NCI-H226 (cell line): ENCODE data around the gene SORCS2.

Experiments
- DNase-seq: peaks from one replicate; pipeline ENCODE4 v3.0.0-alpha.2; 2015

The SORCS2 gene

GRCh38 chr4:7684294-7684693 lies 492.0 kb downstream of the SORCS2 start:
- no peak for DNase-seq

GRCh38 chr4:7686070-7686870 lies 493.9 kb downstream of the SORCS2 start:
- DNase-seq: no peak

GRCh38 chr4:7687006-7687405 lies 494.7 kb downstream of the SORCS2 start:
- no peak for DNase-seq

- DNase-seq: no peak
These were observed 495.5 kb downstream of the SORCS2 start for GRCh38 chr4:7687796-7688195.

GRCh38 chr4:7689773-7690693 lies 497.7 kb downstream of the SORCS2 start:
- DNase-seq: no peak

- no peak for DNase-seq
These were observed 498.7 kb downstream of the SORCS2 start for GRCh38 chr4:7691061-7691460.

- no peak for DNase-seq
These were observed 499.6 kb downstream of the SORCS2 start for GRCh38 chr4:7691982-7692381.

GRCh38 chr4:7692451-7693236 lies 500.3 kb downstream of the SORCS2 start:
- DNase-seq: no peak

GRCh38 chr4:7693237-7693608 lies 500.9 kb downstream of the SORCS2 start:
- no peak for DNase-seq

- DNase-seq: no peak
These were observed 501.4 kb downstream of the SORCS2 start for GRCh38 chr4:7693711-7694110.

- no peak for DNase-seq
These were observed 502.0 kb downstream of the SORCS2 start for GRCh38 chr4:7694324-7694723.

GRCh38 chr4:7697343-7697742 lies 505.0 kb downstream of the SORCS2 start:
- no peak for DNase-seq

- no peak for DNase-seq
These were observed 505.5 kb downstream of the SORCS2 start for GRCh38 chr4:7697821-7698220.

- no peak for DNase-seq
These were observed 506.2 kb downstream of the SORCS2 start for GRCh38 chr4:7698584-7698983.

GRCh38 chr4:7699031-7699430 lies 506.7 kb downstream of the SORCS2 start:
- peak; percentile 92 for DNase-seq

GRCh38 chr4:7699825-7700224 lies 507.5 kb downstream of the SORCS2 start:
- DNase-seq: no peak

- no peak for DNase-seq
These were observed 508.3 kb downstream of the SORCS2 start for GRCh38 chr4:7700665-7701064.

- no peak for DNase-seq
These were observed 509.7 kb downstream of the SORCS2 start for GRCh38 chr4:7701866-7702649.

- peak; percentile 24 for DNase-seq
These were observed 511.4 kb downstream of the SORCS2 start for GRCh38 chr4:7703688-7704087.

GRCh38 chr4:7704091-7704490 lies 511.8 kb downstream of the SORCS2 start:
- DNase-seq: no peak

GRCh38 chr4:7704625-7705024 lies 512.3 kb downstream of the SORCS2 start:
- DNase-seq: no peak

GRCh38 chr4:7705062-7705461 lies 512.7 kb downstream of the SORCS2 start:
- no peak for DNase-seq
